GM18951 (cell line): ENCODE data around the gene OR12D2.
"Not testable (repeated sequence)": the region's sequence is repeated elsewhere in the genome, so short reads cannot be mapped to it uniquely, and the experiment has no call there.

ENCODE experiments used
- POLR2A ChIP-seq: IDR thresholded peaks from 4 replicates; pipeline ENCODE4 v1.6.1; 2011; ENCODE audit warnings: mild to moderate bottlenecking; ENCODE audit not compliant: insufficient read length, insufficient read depth; ENCODE audit errors: extremely low read depth
- in situ Hi-C: fragments of 300-500 bp; cut with MboI; formaldehyde crosslinking; loops from one replicate; pipeline ENCODE4 v1.12.0; 2022; ENCODE audit warnings: low sequenced_read_pairs, mixed read lengths, inconsistent platforms; ENCODE audit not compliant: unreplicated experiment

The OR12D2 gene, protein sequence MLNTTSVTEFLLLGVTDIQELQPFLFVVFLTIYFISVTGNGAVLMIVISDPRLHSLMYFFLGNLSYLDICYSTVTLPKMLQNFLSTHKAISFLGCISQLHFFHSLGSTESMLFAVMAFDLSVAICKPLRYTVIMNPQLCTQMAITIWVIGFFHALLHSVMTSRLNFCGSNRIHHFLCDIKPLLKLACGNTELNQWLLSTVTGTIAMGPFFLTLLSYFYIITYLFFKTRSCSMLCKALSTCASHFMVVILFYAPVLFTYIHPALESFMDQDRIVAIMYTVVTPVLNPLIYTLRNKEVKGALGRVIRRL

DNA sequence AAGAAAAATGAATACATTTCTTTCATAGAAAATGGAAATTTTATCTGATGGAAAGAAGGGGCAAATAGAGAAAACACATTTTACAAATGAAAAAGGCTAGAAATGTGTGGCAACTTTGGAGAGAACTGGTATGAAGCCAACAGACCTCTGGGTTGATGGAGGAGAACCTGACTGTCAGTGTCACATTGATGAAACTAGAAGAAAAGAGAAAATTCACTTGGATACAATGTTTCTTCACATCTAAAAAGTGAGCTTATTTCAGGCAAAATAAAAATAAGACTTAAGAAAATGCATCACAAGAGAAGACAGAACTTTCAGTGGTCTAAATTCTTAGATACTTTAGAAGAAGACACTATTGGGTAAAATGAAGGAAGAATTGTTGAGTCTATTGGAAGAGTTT, at the start of gene OR12D2:
Gene OR12D2, plus strand, starts transcription at position 301 of the 400 bp plus-strand sequence. CDS start 1,069 bp downstream, outside the sequence.
- in situ Hi-C loops, result no loop called here
- TF ChIP-seq POLR2A, result no peak

DNA sequence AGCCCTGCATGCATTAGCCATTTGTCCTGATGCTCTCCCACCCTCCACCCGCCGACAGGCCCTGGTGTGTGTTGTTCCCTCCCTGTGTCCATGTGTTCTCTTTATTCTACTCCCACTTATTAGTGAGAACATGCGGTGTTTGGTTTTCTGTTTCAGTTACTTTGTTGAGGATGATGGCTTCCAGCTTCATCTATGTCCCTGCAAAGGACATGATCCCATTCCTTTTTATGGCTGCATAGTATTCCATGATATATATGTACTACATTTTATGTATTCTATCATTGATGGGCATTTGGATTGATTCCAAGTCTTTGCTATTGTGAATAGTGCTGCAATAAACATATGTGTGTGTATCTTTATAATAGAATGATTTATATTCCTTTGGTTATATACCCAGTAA, 46.1 kb upstream of the OR12D2 start:
- in situ Hi-C loops, result not testable (repeated sequence)

DNA sequence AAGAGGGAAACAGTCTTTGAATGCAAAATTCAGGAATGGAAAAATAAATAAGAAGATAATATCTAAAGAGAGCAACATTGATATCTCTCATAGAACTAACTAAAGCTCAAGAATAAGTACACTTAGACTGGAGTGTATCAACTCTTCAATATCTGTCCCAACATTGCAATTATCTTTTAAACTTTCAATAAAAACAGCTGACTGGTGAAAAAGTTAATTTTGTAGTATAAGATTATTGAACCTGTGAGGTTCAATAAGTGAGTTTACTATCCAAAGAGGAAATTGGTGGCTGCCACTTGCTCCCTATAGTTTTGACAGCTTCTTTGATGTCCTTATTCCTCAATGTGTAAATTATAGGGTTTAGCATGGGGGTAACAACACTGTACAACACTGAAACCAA, 40.5 kb upstream of the OR12D2 start:
- in situ Hi-C loops, result no loop called here
- no peak for TF ChIP-seq POLR2A

DNA sequence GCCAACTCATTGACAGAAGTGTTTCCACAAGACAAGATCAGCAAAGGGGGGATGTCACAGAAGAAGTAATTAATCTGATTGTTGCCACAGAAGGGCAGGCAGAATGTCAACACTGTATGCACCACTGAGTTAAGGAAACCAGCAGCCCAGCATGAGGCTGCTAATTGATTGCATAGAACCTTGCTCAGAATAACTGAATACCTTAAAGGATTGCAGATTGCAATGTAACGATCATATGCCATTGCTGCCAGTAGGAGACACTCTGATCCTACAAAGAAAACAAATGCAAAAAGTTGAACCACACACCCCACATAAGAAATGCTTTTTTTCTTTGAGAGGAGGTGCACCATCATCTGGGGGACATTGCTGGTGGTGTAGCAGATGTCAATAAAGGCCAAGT, 39.8 kb upstream of the OR12D2 start:
- TF ChIP-seq POLR2A, result no peak
- in situ Hi-C loops, result no loop called here

DNA sequence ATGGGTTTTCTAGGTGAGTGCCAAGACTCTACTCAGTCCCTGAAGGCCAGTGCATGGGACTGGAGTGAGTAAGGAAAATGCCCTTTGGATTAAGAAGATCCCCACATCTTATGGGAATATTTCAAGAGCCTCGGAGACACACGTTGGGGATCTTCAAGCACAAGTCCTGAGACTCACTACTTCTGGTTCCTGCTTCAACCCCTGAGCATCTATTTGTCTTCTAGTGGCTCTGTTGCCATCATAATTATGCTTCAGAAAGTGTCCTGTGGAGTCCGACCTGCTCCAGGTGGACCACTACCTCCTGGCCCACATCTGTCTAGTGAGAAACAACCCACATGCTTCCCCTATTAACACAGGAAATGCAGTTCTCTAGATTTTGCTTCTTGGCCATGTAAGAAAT, 26.7 kb upstream of the OR12D2 start, which contains the start of gene OR5V1:
Gene OR5V1, minus strand, starts transcription at position 101 of the 400 bp plus-strand sequence. CDS start 12,670 bp downstream, outside the sequence.
- in situ Hi-C loops, result no loop called here

DNA sequence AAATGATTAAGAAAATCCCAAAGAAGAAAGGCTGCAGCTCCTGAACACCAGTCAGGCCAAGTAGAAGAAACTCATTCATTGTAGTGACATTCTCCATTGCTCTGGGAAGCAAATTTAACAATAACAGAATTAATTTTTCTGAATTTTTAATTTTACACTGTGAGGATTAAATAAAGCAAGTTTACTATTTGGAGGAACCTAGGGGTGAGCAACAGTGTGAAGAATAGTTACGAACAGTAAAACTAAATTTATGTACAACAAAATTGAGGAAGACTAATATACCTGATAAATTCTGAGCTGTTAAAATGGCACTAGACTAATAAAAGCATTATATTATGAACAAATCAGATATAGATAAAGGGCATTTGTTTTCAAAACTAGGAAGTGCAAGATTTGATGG, 20.2 kb upstream of the OR12D2 start, which contains the start of gene OR12D3:
Gene OR12D3, minus strand, starts transcription at position 101 of the 400 bp plus-strand sequence. Its CDS starts 4 bp downstream, at position 97.
- in situ Hi-C loops, result no loop called here
- TF ChIP-seq POLR2A, result no peak

More for the DNA sequence above, 26.7 kb upstream of the OR12D2 start, which contains the start of gene OR5V1:
- TF ChIP-seq POLR2A, result no peak

DNA sequence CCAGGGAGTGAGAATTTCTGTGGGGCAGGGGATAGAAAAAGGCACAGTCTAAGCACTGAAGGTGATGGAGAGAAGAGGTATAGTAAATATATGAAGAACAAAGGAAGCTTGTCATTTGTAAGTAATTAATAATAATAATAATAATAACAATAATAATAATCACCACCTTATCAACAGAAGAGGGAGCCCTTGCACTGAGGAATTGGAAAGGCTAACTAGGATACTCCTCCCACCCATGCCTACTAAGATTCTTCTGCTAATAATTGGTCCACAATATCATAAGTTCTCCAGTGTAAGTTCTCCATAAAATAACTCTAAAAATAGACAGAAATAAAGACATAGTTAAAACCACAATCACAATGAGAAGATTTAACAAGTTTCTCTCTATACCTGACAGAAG, 19.4 kb upstream of the OR12D2 start:
- TF ChIP-seq POLR2A, result no peak
- in situ Hi-C loops, result no loop called here

DNA sequence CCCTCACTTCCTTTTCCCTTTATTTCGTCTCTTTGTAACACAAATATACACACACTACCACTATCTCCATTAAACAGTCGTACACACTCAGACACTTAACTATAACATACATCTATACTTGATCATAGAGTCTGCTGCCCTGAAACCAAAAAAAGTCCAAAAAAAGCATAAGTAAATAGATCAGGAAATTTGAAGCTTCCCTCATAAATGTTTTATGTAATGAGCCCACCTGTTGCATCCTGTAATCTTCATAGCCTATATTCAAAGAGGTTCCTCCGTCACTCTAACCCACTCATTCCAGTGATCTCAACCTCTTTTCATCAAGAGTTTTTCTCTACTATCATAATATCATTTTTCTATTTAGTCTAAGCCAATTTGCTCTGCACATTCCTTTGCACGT, 6.9 kb upstream of the OR12D2 start:
- in situ Hi-C loops, result no loop called here
- TF ChIP-seq POLR2A, result no peak

DNA sequence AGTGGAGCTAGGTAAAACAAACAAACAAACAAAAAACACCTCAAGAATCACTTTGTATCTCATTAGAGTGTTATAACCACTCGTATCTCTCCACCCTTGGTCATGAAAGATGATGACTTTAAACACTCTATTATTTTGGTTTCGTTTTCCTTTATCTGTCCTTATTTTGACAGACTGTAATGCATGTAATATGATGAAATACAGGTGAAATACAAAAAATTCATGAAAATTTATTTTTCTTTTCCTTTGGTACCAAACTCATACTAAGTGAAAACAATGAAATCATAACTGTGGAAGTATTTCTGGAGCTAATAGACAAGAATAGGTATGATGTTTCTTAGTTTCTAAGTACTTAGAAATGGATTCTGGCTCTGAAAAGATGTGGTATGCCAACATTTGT, 4.1 kb downstream of the OR12D2 start:
- in situ Hi-C loops, result no loop called here
- no peak for TF ChIP-seq POLR2A

DNA sequence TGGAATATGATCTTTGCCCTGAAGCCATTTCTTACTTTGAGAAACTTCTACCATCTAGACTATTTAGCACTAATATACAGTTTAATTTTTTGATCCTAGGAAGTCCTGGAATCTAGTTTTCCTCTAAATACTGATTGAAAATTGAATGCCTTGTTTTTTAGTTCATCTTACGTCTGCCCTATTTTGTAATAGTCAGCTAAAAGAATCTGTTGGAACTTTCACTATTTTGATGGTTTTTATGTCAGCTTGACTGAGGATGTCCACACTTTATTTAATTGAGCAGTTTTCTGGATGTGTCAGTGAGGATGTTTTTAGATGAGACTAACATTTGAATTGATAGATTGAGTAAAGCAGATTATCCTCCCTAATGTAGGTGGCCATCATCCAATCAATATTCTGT, 8.4 kb downstream of the OR12D2 start:
- TF ChIP-seq POLR2A, result no peak
- in situ Hi-C loops, result no loop called here

DNA sequence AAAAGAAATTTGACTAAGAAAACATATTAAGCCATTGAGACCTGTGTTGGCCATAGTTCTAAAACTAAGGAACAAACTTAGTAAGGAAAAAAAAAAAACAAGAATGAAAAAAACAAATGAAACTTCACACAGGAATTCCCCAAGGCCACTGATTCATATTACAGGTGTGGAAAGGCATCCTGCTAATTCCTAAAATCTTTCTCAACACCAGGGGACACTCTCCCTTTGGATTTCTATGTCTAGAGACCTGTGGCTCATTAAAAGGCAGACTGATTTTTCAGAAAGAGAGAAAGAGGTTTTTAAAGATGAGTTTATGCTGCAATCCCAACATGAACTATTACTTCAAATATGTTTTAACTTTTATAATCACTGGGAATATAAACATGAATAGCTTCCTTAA, 19.2 kb downstream of the OR12D2 start, which contains the start of gene OR12D1:
Gene OR12D1, plus strand, starts transcription at position 341 of the 400 bp plus-strand sequence.
- in situ Hi-C loops, result no loop called here
- TF ChIP-seq POLR2A, result no peak

DNA sequence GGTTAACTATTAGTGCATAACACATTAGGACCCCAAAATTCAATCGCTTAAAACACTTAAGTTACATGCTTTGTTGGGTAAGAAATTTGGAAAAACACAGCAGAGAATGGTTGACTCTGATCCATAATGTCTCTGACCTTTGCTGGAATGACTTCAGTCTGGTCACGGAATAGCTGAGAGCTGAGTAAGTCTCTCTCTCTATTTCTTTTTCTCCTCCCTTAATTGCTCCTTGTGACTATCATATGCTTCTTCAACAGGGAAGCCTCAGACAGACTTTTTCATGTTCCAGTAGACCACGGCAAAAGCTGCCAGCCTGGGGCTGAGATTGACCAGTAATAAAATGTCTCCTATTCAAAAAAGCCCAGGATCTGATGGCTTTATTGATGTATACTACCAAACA, 24.1 kb downstream of the OR12D2 start:
- in situ Hi-C loops, result no loop called here
- TF ChIP-seq POLR2A, result no peak

DNA sequence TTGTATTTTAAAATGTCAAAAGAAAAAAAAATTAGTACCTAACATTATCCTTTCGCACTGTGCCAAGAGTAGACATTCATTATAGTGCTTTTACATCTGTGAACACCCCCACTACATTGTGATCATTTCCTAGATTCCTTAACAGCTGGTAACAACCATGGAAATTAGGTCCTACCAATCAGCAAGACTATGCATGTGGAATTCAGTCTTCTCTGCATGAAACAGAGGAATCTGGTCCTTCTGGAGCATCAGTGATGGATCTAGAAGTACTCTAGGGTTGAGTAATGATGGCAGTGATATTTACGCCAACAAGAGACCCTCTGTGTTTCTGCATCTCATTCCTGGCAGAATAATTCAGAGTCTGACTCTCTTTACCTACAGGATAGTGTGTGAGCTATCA, 28.7 kb downstream of the OR12D2 start:
- in situ Hi-C loops, result no loop called here
- TF ChIP-seq POLR2A, result no peak

DNA sequence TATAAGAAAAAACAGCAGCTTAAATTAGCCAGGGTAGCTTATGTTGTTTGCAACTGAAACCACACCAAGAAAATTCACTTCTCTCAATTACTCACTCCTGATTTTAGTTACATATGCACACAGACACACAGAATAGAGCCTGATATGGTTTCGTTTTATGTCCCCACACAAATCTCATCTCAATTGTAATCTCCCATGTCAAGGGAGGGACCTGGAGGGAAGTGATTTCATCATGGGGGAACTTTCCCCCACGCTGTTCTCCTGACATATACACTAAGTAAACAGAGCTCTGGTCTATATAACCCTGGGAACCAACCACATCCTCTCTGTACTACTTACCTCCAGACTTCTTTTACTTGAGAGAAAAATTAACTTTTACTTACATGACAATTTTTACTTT, 29.1 kb downstream of the OR12D2 start:
- no peak for TF ChIP-seq POLR2A
- in situ Hi-C loops, result no loop called here
